A549 (cell line): Measurements from ENCODE around the gene DYNC1H1. TPM values are rescaled to one million over a fixed set of nuclear protein-coding genes. Genes with fewer than 3 reads are reported as not detected.

Experiments used
- ATAC-seq, 2 experiments: fragments of 200-7000 bp in 1 of 2; fragments of >200 bp in 1 of 2; cut with Nextera tagmentation in 1 of 2; cut with Tn5 transposase in 1 of 2; 3 replicates each; pipeline versions ENCODE4 v1.8.0 to v1.9.1; 2018 to 2020; ENCODE audit warnings: mild to moderate bottlenecking in 1 of 2, moderate library complexity in 1 of 2
- CTCF ChIA-PET: fragments of 300-600 bp; sonication (Branson Sonifier 250); formaldehyde crosslinking; extraction: SDS; loops from one replicate; lab custom pipeline; 2021; ENCODE audit warnings: antibody characterized with exemption, inconsistent platforms; lab: Yijun Ruan, JAX
- POLR2A ChIA-PET: fragments of 350-600 bp; formaldehyde crosslinking; extraction: SDS; loops from one replicate; lab custom pipeline; 2021; ENCODE audit warnings: antibody characterized with exemption, inconsistent platforms; lab: Yijun Ruan, JAX
- DNase-seq, 2 experiments: peaks; one replicate each; pipeline versions ENCODE4 v3.0.0 to v3.0.0-alpha.2; 2011 to 2016; ENCODE audit warnings: low read depth in 1 of 2, low spot score in 1 of 2
- FAIRE-seq: peaks from 2 replicates; lab custom pipeline; 2011; peaks lifted over from hg19 to GRCh38; lab: Jason Lieb, UNC
- H3K27ac ChIP-seq, 2 experiments: fragments of >200 bp; sonication (Bioruptor Twin); formaldehyde crosslinking; 3 replicates each; pipeline ENCODE4 v1.5.1; 2016 to 2017
- H3K4me1 ChIP-seq: fragments of >200 bp; sonication (Bioruptor Twin); formaldehyde crosslinking; 3 replicates; pipeline ENCODE4 v1.6.1; 2016
- H3K4me2 ChIP-seq: fragments of >200 bp; sonication (Bioruptor Twin); formaldehyde crosslinking; 3 replicates; pipeline ENCODE4 v1.6.1; 2016
- H3K4me3 ChIP-seq: fragments of >200 bp; sonication (Bioruptor Twin); formaldehyde crosslinking; 3 replicates; pipeline ENCODE4 v1.5.1; 2016
- H3K9me3 ChIP-seq: fragments of >200 bp; sonication (Bioruptor Twin); formaldehyde crosslinking; 3 replicates; pipeline ENCODE4 v1.6.1; 2016
- BHLHE40 ChIP-seq: IDR thresholded peaks from 2 replicates; pipeline ENCODE4 v1.6.1; 2012; ENCODE audit warnings: low read depth, low read length, inconsistent platforms
- CHD2 ChIP-seq: fragments of 150-350 bp; IDR thresholded peaks from 2 replicates; pipeline ENCODE4 v1.6.1; 2014; ENCODE audit warnings: low read length; ENCODE audit not compliant: partially characterized antibody
- CHD4 ChIP-seq: fragments of 200-600 bp; sonication (generic); IDR thresholded peaks from 2 replicates; pipeline ENCODE4 v1.6.1; 2016; ENCODE audit warnings: antibody characterized with exemption, mild to moderate bottlenecking, borderline replicate concordance
- EHF ChIP-seq: fragments of 250-450 bp; sonication (Bioruptor Pico); IDR thresholded peaks from 2 replicates; pipeline ENCODE4 v1.5.0; 2020; ENCODE audit warnings: mild to moderate bottlenecking
- EHMT2 ChIP-seq: fragments of 200-600 bp; sonication (generic); IDR thresholded peaks from 2 replicates; pipeline ENCODE4 v1.6.1; 2016; ENCODE audit warnings: antibody characterized with exemption, low read depth, mild to moderate bottlenecking, moderate library complexity
- ELK1 ChIP-seq: fragments of 150-350 bp; IDR thresholded peaks from 2 replicates; pipeline ENCODE4 v1.6.1; 2014; ENCODE audit warnings: low read depth, mild to moderate bottlenecking, low read length
- ESRRA ChIP-seq: fragments of 150-350 bp; IDR thresholded peaks from 2 replicates; pipeline ENCODE4 v1.6.1; 2014; ENCODE audit warnings: mild to moderate bottlenecking, low read length, borderline replicate concordance
- FOSB ChIP-seq: fragments of 250-450 bp; sonication (Bioruptor Pico); IDR thresholded peaks from 2 replicates; pipeline ENCODE4 v1.5.0; 2020; ENCODE audit warnings: mild to moderate bottlenecking, moderate library complexity
- HMGXB4 ChIP-seq: fragments of 250-450 bp; sonication (Bioruptor Pico); IDR thresholded peaks from 2 replicates; pipeline ENCODE4 v1.5.0; 2021; ENCODE audit warnings: mild to moderate bottlenecking, moderate library complexity, borderline replicate concordance
- KDM5A ChIP-seq: fragments of 200-600 bp; sonication (generic); IDR thresholded peaks from 2 replicates; pipeline ENCODE4 v1.6.1; 2016; ENCODE audit warnings: antibody characterized with exemption, mild to moderate bottlenecking
- MAZ ChIP-seq: fragments of 150-350 bp; IDR thresholded peaks from 2 replicates; pipeline ENCODE4 v1.6.1; 2014; ENCODE audit warnings: antibody characterized with exemption, low read depth, low read length, borderline replicate concordance
- NFE2L2 ChIP-seq: fragments of 150-350 bp; conservative IDR thresholded peaks from 2 replicates; pipeline ENCODE4 v1.6.1; 2014; ENCODE audit warnings: low read length
- NPAS2 ChIP-seq: fragments of 250-450 bp; sonication (Bioruptor Pico); IDR thresholded peaks from 2 replicates; pipeline ENCODE4 v1.8.0; 2022; ENCODE audit warnings: mild to moderate bottlenecking, moderate library complexity, borderline replicate concordance
- POLR2AphosphoS2 ChIP-seq: conservative IDR thresholded peaks from 2 replicates; pipeline ENCODE4 v1.6.1; 2012; ENCODE audit warnings: low read length, improper control_type of control experiment, inconsistent platforms
- RARB ChIP-seq: fragments of 250-450 bp; sonication (Bioruptor Pico); IDR thresholded peaks from 2 replicates; pipeline ENCODE4 v1.8.0; 2021; ENCODE audit warnings: mild to moderate bottlenecking, moderate library complexity
- RCOR1 ChIP-seq: fragments of 150-350 bp; IDR thresholded peaks from 2 replicates; pipeline ENCODE4 v1.6.1; 2014; ENCODE audit warnings: antibody characterized with exemption, low read length, low read depth
- RNF2 ChIP-seq: fragments of 200-600 bp; sonication (generic); IDR thresholded peaks from 2 replicates; pipeline ENCODE4 v1.6.1; 2016; ENCODE audit warnings: low read depth, mild to moderate bottlenecking, antibody characterized with exemption, moderate library complexity, borderline replicate concordance
- SMC3 ChIP-seq: fragments of >200 bp; sonication (Bioruptor Twin); formaldehyde crosslinking; IDR thresholded peaks from 3 replicates; pipeline ENCODE4 v1.6.1; 2018; ENCODE audit warnings: inconsistent platforms
- ZC3H11A ChIP-seq: fragments of 450-650 bp; IDR thresholded peaks from 2 replicates; pipeline ENCODE4 v1.6.1; 2014; ENCODE audit warnings: antibody characterized with exemption, mild to moderate bottlenecking
- WGBS: methylation state at CpG from one replicate; pipeline ENCODE4 v1.1.6; 2017; ENCODE audit errors: missing lambda C conversion rate; 5-methylcytosine and 5-hydroxymethylcytosine counted together
- polyA plus RNA-seq, 4 experiments: library from polyadenylated mRNA; depleted of rRNA in 3 of 4; stranded (reverse); fragments of >200 nt; fragmentation: RNase III in 1 of 4; extraction: RNeasy Plus Mini Kit Qiagen cat#74134 plus additional on column Dnase treatment in 1 of 4; gene quantifications; 2 replicates in 3 of 4; 3 replicates in 1 of 4; pipeline ENCODE4 v1.2.3, GENCODE V29; 2011 to 2017
- TF ChIP-seq, protein P1 (sequence below): IDR thresholded peaks from 2 replicates; pipeline ENCODE4 v1.6.1; 2012; ENCODE audit warnings: low read depth, borderline replicate concordance
- TF ChIP-seq, protein P2 (sequence below): IDR thresholded peaks from 2 replicates; pipeline ENCODE4 v1.6.1; 2012
- TF ChIP-seq, protein P3 (sequence below): fragments of 200-600 bp; sonication (generic); IDR thresholded peaks from 2 replicates; pipeline ENCODE4 v1.6.1; 2016; ENCODE audit warnings: antibody characterized with exemption, mild to moderate bottlenecking, moderate library complexity

Gene DYNC1H1
- polyA plus RNA-seq, 2 of the 4 experiments (the other 2 are of a cell fraction) = 177 to 187 TPM

DNA sequence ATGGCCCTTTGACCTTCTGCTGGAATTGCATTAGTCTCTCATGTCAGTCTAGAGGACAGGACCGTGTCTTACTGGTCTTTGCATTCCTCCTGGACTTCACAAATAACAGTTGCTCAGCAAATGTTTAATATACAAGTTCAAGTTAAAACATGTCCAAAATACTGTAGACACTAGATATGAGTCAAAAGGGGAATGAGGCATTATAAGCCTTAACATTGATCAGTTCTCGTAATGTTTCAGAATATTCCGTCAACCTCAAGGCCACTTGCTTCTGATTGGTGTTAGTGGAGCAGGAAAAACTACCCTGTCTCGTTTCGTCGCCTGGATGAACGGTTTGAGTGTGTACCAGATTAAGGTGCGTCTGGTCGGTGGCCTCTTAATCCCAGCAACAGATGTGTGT is 62.6 kb downstream of the DYNC1H1 start:
- no peak overlapping the region for H3K4me3 ChIP-seq
- ATAC-seq = no peak
- no peak overlapping the region for H3K4me2 ChIP-seq
- H3K4me1 ChIP-seq = peaks cover 8% of the 10 kb centered on the region; the same call in 1 of the 3 replicates
- CTCF ChIA-PET = interaction anchor here (0.6 to 1.5 kb wide), 4 partner anchors 12 to 67 kb away, joined by 3 to 5 read pairs (median 3); no protein-coding TSS in a partner anchor
- no peak for DNase-seq
- no peak for FAIRE-seq
- POLR2A ChIA-PET = no interaction called here
- no peak overlapping the region for H3K27ac ChIP-seq
- WGBS = 95% methylated on average over 9 of the region's 9 CpGs
- no peaks in the 10 kb centered on the region for H3K9me3 ChIP-seq
- TF ChIP-seq EHMT2 (no peak), RARB (CRISPR knock-in tag) (no peak), BHLHE40 (no peak), POLR2AphosphoS2 (0 out of 2 replicates have a peak, but pooled peaks have one; percentile 53), SMC3 (no peak), NFE2L2 (no peak), RCOR1 (no peak)

- DNase-seq = no peak
- 92% methylated on average over 6 of the region's 6 CpGs for WGBS
- ChIA-PET POLR2A (no interaction called here), CTCF (interaction anchor here (0.6 to 1.5 kb wide), 4 partner anchors 66 to 410 kb away, joined by 3 to 5 read pairs (median 4); no protein-coding TSS in a partner anchor)
- Histone ChIP-seq H3K27ac (no peak overlapping the region), H3K4me2 (no peak overlapping the region), H3K4me1 (peaks cover 8% of the 10 kb centered on the region; the same call in 1 of the 3 replicates), H3K4me3 (no peak overlapping the region), H3K9me3 (no peaks in the 10 kb centered on the region)
- TF ChIP-seq CHD2 (no peak), KDM5A (no peak), EHF (CRISPR knock-in tag) (no peak), MAZ (no peak), POLR2AphosphoS2 (no peak), NFE2L2 (no peak), NPAS2 (CRISPR knock-in tag) (no peak), CHD4 (no peak), ELK1 (no peak), ESRRA (no peak), ZC3H11A (no peak), FOSB (CRISPR knock-in tag) (no peak), HMGXB4 (CRISPR knock-in tag) (no peak), RNF2 (no peak)
- TF ChIP-seq, protein P1, sequence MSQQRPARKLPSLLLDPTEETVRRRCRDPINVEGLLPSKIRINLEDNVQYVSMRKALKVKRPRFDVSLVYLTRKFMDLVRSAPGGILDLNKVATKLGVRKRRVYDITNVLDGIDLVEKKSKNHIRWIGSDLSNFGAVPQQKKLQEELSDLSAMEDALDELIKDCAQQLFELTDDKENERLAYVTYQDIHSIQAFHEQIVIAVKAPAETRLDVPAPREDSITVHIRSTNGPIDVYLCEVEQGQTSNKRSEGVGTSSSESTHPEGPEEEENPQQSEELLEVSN = no peak
- TF ChIP-seq, protein P2, sequence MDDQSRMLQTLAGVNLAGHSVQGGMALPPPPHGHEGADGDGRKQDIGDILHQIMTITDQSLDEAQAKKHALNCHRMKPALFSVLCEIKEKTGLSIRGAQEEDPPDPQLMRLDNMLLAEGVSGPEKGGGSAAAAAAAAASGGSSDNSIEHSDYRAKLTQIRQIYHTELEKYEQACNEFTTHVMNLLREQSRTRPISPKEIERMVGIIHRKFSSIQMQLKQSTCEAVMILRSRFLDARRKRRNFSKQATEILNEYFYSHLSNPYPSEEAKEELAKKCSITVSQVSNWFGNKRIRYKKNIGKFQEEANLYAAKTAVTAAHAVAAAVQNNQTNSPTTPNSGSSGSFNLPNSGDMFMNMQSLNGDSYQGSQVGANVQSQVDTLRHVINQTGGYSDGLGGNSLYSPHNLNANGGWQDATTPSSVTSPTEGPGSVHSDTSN = no peak
- TF ChIP-seq, protein P3, sequence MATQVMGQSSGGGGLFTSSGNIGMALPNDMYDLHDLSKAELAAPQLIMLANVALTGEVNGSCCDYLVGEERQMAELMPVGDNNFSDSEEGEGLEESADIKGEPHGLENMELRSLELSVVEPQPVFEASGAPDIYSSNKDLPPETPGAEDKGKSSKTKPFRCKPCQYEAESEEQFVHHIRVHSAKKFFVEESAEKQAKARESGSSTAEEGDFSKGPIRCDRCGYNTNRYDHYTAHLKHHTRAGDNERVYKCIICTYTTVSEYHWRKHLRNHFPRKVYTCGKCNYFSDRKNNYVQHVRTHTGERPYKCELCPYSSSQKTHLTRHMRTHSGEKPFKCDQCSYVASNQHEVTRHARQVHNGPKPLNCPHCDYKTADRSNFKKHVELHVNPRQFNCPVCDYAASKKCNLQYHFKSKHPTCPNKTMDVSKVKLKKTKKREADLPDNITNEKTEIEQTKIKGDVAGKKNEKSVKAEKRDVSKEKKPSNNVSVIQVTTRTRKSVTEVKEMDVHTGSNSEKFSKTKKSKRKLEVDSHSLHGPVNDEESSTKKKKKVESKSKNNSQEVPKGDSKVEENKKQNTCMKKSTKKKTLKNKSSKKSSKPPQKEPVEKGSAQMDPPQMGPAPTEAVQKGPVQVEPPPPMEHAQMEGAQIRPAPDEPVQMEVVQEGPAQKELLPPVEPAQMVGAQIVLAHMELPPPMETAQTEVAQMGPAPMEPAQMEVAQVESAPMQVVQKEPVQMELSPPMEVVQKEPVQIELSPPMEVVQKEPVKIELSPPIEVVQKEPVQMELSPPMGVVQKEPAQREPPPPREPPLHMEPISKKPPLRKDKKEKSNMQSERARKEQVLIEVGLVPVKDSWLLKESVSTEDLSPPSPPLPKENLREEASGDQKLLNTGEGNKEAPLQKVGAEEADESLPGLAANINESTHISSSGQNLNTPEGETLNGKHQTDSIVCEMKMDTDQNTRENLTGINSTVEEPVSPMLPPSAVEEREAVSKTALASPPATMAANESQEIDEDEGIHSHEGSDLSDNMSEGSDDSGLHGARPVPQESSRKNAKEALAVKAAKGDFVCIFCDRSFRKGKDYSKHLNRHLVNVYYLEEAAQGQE = no peak
- no peak for FAIRE-seq
- no peak for ATAC-seq
These were observed 63.6 kb downstream of the DYNC1H1 start for GRCh38 chr14:102027951-102028350.
